IPS-18a (cell line): ENCODE measurements around the gene NUDT7.

Source experiments
- H3K27ac ChIP-seq: one replicate; pipeline ENCODE4 v1.5.1; 2013; ENCODE audit warnings: low read length
- H3K27me3 ChIP-seq: one replicate; pipeline ENCODE4 v1.6.1; 2013; ENCODE audit warnings: mild to moderate bottlenecking, low read length; ENCODE audit not compliant: control insufficient read depth, insufficient read depth
- H3K36me3 ChIP-seq: one replicate; pipeline ENCODE4 v1.6.1; 2013; ENCODE audit warnings: low read depth, low read length; ENCODE audit not compliant: control insufficient read depth
- H3K4me1 ChIP-seq: one replicate; pipeline ENCODE4 v1.6.1; 2013; ENCODE audit warnings: low read depth, low read length; ENCODE audit not compliant: control insufficient read depth
- H3K4me3 ChIP-seq: one replicate; pipeline ENCODE4 v1.5.1; 2013; ENCODE audit warnings: low read length
- H3K9ac ChIP-seq: one replicate; pipeline ENCODE4 v1.6.1; 2013; ENCODE audit warnings: mild to moderate bottlenecking, low read length, moderate library complexity
- H3K9me3 ChIP-seq: one replicate; pipeline ENCODE4 v1.6.1; 2013; ENCODE audit warnings: low read depth, low read length; ENCODE audit not compliant: control insufficient read depth

NUDT7 gene

DNA sequence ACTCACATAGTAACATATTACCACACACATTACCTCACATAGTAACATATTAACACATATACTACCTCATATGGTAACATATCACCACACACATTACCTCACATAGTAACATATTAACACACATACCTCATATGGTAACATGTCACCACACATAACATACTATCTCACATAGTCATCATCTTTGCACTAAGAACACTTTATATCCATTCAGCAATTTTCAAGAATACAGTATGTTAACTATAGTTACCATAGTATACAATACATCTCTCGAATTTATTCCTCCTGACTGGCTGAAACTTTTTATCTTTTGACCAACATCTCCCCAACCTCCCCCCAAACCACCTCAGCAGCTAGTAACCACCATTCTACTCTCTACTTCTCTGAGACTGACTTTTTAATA, 7.6 kb downstream of the NUDT7 start:
- H3K9ac ChIP-seq = no peak overlapping the region
- H3K4me3 ChIP-seq = no peak overlapping the region
- no peaks in the 10 kb centered on the region for H3K9me3 ChIP-seq
- H3K27ac ChIP-seq = no peak overlapping the region
- no peaks in the 10 kb centered on the region for H3K36me3 ChIP-seq
- no peaks in the 10 kb centered on the region for H3K27me3 ChIP-seq
- H3K4me1 ChIP-seq = no peaks in the 10 kb centered on the region

DNA sequence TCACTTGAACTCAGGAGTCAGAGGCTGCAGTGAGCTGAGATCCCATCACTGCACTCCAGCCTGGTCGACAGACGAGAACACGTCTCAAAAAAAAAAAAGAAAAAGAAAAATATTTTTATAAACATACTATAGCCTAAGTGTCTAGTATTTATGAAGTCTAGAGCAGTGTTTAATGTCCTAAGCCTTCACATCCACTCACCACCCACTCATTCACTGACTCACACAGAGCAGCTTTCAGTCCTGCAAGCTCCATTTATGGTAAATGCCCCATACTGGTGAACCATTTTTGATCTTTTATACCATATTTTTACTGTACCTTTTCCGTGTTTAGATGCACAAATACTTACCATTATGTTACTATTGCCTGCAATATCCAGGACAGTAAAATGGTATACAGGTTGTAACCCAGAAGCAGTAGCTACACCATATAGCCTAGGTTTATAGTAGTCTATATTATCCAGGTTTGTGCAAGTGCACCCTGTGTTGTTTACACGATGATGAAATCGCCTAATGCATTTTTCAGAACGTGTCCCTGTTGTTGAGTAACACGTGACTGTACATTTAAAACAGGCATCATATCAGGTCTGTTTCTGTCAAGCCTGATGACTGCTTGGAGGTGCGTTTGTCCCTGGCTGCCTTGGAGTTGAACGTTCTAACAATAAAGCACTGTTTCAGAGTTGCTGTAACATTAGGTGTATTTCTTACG, 10.1 kb downstream of the NUDT7 start:
- Histone ChIP-seq H3K27ac (no peak overlapping the region), H3K9me3 (no peaks in the 10 kb centered on the region), H3K4me3 (no peak overlapping the region), H3K36me3 (no peaks in the 10 kb centered on the region), H3K27me3 (no peaks in the 10 kb centered on the region), H3K9ac (no peak overlapping the region), H3K4me1 (no peaks in the 10 kb centered on the region)

DNA sequence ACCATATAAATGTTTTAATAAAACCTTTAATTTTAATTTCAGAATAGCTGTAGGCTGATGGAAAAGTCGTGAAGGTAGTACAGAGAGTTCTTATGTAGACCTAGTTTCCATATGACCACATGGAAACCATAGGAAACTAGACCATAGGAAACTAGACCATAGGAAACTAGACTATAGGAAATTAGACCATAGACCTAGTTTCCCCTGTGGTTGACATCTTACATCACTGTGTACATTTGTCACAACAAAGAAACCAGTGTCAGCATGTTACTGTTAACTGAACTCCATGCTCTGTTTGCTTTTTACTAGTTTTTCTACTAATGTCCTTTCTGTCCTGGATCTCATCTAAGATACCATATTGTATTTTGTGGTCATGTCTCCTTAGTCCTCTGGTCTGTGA, 14.6 kb downstream of the NUDT7 start:
- H3K4me1 ChIP-seq = no peaks in the 10 kb centered on the region
- H3K36me3 ChIP-seq = no peaks in the 10 kb centered on the region
- no peak overlapping the region for H3K4me3 ChIP-seq
- H3K27ac ChIP-seq = no peak overlapping the region
- H3K9me3 ChIP-seq = no peaks in the 10 kb centered on the region
- H3K9ac ChIP-seq = no peak overlapping the region
- no peaks in the 10 kb centered on the region for H3K27me3 ChIP-seq

DNA sequence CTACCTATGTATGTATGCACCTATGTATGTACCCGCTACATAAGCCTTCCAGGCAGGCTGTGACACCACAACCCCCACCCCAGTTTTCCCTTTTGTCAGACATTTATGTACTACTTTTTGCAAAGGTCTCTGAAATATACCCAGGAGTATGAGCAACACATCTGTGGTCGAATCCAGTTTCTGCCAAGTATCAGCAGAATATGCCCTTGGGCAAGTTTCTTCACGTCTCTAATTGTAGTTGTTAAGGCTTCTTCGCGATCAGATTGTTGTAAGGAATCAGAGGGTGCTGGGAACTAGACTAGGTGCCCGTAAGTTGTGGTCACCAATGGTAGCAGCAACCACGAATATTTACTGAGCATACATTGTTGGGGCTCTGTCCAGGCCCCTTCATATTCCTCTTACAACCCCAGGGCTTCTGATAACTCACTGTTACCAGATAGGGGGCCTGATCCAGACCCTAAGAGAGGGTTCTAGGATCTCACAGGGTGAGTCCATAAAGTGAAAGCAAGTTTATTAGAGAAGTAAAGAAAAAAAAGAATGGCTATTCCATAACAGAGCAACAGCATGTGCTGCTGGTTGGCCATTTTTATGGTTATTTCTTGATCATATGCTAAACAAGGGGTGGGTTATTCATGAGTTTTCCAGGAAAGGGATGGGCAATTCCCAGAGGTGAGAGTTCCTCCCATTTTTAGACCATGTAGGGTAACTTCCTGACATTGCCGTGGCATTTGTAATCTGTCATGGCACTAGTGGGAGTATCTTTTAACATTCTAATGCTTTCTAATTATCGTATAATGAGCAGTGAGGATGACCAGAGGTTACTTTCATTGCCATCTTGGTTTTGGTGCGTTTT, 16.6 kb downstream of the NUDT7 start:
- H3K4me3 ChIP-seq = no peak overlapping the region
- no peak overlapping the region for H3K27ac ChIP-seq
- no peaks in the 10 kb centered on the region for H3K4me1 ChIP-seq
- H3K27me3 ChIP-seq = no peaks in the 10 kb centered on the region
- no peaks in the 10 kb centered on the region for H3K36me3 ChIP-seq
- no peaks in the 10 kb centered on the region for H3K9me3 ChIP-seq
- H3K9ac ChIP-seq = no peak overlapping the region

DNA sequence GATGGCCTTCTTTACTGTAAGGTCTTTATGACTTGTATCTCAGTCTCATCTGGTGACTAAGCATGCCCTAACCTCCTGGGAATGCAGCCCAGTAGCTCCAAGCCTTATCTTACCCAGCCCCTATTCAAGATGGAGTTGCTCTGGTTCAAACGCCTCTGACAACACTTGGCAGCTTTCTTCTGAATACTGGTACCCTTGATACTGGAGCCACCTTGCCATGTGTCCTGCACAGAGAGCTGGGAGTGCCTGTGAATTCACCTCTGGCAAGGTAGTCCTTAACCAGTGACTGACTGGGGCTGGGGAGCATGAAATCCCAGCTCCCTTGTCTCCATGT, 17.2 kb downstream of the NUDT7 start:
- H3K4me1 ChIP-seq = no peaks in the 10 kb centered on the region
- H3K27me3 ChIP-seq = no peaks in the 10 kb centered on the region
- no peak overlapping the region for H3K27ac ChIP-seq
- no peaks in the 10 kb centered on the region for H3K36me3 ChIP-seq
- no peak overlapping the region for H3K4me3 ChIP-seq
- no peaks in the 10 kb centered on the region for H3K9me3 ChIP-seq
- no peak overlapping the region for H3K9ac ChIP-seq

DNA sequence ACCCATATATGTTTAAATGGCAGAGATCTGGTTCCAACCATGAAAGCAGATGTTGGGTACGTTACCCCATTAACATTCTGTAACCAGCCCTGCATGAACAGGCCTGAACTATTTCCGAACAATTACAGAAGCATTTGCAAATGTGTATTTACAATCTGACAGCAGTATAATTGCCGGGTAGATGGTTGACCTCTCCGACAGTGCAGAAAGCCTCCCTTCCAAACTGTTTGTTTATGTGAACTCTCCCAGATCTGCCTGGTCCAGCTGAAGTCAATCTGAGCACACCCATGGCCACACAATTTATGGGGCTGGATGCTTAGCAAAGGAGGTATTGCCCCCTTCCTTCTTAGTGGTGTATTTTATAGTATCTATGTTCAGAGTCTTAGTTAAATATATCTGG, 21.8 kb downstream of the NUDT7 start:
- Histone ChIP-seq H3K27me3 (no peaks in the 10 kb centered on the region), H3K4me3 (no peak overlapping the region), H3K9ac (no peak overlapping the region), H3K36me3 (no peaks in the 10 kb centered on the region), H3K27ac (no peak overlapping the region), H3K4me1 (no peaks in the 10 kb centered on the region), H3K9me3 (no peaks in the 10 kb centered on the region)

DNA sequence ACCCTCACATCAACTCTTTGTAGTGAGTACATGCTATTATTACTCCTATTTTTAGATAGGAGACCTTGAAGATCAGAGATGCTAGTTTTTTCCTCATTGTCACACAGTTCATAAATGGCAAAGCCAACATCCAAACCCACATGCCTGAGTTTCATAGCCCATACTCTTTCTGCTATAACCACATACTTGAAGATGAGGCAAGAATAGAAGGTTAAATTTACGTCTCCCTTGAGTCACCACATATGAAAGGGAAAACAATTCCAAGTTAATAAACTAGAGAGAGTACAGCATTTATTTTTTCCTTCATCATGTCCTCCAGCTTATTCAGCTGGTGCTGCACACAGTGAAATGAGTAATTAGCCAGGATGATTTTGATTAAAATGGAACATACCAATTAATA, 23.7 kb downstream of the NUDT7 start:
- H3K4me1 ChIP-seq = no peaks in the 10 kb centered on the region
- no peak overlapping the region for H3K27ac ChIP-seq
- no peaks in the 10 kb centered on the region for H3K9me3 ChIP-seq
- no peak overlapping the region for H3K4me3 ChIP-seq
- H3K27me3 ChIP-seq = no peaks in the 10 kb centered on the region
- H3K9ac ChIP-seq = no peak overlapping the region
- no peaks in the 10 kb centered on the region for H3K36me3 ChIP-seq

DNA sequence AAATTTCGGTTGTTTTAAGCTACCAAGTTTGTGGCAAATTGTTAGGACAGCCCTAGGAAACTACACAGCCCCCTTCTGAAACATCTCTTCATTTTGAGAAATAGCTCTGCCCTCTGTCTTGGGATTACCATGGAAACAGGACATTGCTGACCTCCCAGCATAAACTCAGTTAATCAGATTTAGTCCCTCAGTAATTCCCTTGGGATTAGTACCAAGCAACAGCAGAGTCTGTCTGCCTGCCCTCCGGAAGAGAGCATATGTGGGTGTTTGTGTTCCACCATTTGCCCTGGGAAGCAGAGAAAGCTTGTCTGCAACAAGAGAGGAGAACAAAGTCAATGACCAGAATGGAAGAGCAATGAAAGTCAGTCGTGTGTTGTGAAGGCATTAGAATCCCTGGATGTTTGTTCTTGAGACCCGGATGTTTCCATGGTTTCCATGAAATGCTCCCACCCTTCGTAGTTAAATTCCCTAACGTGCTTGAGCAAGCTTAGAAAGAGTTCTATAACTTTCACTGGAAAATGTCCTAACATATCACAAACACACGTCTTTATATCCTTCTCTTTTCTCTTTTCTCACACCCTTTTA, 26.2 kb downstream of the NUDT7 start:
- Histone ChIP-seq H3K4me3 (no peak overlapping the region), H3K4me1 (no peaks in the 10 kb centered on the region), H3K27me3 (no peaks in the 10 kb centered on the region), H3K9ac (no peak overlapping the region), H3K27ac (no peak overlapping the region), H3K36me3 (no peaks in the 10 kb centered on the region), H3K9me3 (no peaks in the 10 kb centered on the region)

DNA sequence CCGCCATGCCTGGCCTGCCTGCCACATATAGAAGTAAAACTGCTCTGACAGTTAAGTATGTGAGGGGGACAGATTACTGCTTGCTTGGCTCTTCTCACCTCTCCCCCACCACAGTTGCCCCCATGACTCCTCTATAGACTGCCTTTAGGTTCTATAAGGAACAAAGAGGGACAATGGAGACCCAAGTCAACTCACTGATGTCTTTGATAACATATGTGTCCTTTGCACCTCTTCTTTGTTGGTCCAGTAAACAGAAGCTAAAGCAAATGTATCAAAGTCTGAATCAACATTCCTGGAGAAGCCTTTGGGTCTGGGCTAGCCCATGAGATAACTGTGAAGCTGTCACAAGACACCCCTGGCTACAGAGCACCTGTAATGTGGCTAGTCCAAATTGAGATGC, 27.1 kb downstream of the NUDT7 start:
- Histone ChIP-seq H3K9me3 (no peaks in the 10 kb centered on the region), H3K4me3 (no peak overlapping the region), H3K4me1 (no peaks in the 10 kb centered on the region), H3K27me3 (no peaks in the 10 kb centered on the region), H3K9ac (no peak overlapping the region), H3K36me3 (no peaks in the 10 kb centered on the region), H3K27ac (no peak overlapping the region)

DNA sequence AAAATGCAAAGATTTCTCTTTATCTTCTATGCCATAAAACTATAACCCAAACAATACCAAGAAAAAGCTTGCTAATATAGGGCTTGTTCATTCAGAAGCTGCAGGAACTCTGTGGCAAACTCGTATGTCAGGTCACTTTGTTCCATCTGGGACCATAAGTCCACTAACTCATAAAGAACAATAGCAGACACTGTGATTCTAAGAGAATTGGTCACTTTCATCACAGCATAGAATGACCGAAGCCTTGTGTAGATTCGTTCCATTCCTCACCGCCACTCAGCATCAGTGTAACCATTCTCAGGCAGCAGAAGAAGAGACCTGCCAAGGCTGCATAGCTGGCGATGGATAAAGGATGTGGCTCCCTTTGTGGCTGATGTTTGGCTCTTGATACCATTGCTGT, 35.7 kb downstream of the NUDT7 start:
- Histone ChIP-seq H3K36me3 (no peaks in the 10 kb centered on the region), H3K27me3 (no peaks in the 10 kb centered on the region), H3K9me3 (no peaks in the 10 kb centered on the region), H3K4me3 (no peak overlapping the region), H3K27ac (no peak overlapping the region), H3K9ac (no peak overlapping the region), H3K4me1 (no peaks in the 10 kb centered on the region)

DNA sequence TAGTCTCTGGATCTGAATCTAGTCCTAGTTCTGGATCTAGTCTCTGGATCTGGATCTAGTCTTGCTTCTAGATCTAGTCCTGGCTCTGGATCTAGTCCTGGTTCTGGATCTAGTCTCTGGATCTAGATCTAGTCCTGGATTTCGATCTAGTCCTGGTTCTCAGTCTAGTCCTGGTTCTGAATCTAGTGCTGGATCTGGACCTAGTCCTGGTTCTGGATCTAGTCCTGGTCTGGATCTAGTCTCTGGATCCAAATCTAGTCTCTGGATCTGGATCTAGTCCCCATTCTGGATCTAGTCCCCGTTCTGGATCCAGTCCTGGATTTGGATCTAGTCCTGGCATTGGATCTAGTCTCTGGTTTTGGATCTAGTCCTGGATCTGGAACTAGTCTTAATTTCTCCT, 36.2 kb downstream of the NUDT7 start:
- Histone ChIP-seq H3K4me1 (no peaks in the 10 kb centered on the region), H3K9ac (no peak overlapping the region), H3K27ac (no peak overlapping the region), H3K9me3 (no peaks in the 10 kb centered on the region), H3K36me3 (no peaks in the 10 kb centered on the region), H3K27me3 (no peaks in the 10 kb centered on the region), H3K4me3 (no peak overlapping the region)

DNA sequence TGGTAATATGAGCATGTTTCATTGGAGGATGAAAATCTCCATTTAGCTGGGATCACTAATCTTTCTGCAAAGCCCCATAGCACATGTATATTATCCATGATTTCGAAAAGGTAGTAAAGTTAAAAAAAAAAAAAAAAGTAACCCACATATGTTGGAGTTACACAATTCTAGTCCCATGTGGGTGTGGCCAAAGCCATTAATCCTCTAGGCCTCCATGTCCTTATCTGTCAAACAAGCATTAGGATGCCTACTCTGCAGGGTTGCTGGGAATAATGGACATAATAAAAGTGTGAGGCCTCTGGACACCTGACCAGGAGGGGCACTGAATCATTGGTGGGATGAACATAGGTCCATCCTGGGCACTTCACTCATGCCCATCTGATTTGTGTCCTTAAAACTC, 36.9 kb downstream of the NUDT7 start:
- no peak overlapping the region for H3K9ac ChIP-seq

More for the DNA sequence above, 36.9 kb downstream of the NUDT7 start:
- no peak overlapping the region for H3K27ac ChIP-seq
- no peaks in the 10 kb centered on the region for H3K9me3 ChIP-seq
- H3K27me3 ChIP-seq = no peaks in the 10 kb centered on the region
- no peak overlapping the region for H3K4me3 ChIP-seq
- H3K4me1 ChIP-seq = no peaks in the 10 kb centered on the region
- H3K36me3 ChIP-seq = no peaks in the 10 kb centered on the region
